ENCODE data around the gene CLSTN1. TPM values are rescaled to one million over a fixed set of nuclear protein-coding genes. Genes with fewer than 3 reads are reported as not detected.

Gene CLSTN1
- total RNA-seq, 1 experiment from 2014 or later, result 119 TPM

DNA sequence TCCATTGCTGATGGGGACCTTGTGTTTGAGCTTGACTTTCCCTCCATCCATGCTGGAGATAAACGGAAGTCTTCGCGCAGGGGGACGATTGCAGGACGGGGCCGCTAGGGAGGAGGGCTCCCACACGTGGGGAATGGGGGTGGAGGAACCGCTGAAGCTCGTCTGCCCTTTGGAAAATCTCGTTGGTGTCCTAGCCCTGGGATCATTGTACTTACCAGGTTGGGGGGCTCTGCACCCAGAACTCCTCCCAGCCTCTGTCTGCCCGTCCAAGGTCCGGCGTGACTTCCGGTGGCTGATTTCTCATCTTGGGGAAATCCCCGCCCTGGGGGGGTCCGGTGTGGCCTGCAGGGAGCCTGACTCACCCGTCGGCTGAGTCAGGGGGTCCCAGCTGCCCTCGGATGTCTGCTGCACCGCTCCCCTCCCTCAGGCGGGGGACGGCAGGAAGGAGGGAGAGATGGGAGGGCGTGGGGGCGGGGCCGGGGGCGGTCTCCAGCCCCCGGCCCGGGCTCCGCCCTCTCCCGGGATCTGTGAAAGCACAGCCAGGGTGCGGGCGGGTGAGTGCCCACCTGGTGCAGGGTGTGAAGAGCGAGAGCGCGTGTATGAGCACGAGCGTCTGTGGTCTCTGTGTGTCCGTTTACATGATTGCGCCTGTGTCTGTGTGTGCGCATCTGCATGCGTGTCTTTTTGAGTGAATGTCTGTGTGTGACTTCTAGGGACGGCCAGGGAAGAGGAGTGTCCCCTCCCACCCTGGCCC is 136.5 kb downstream of the CLSTN1 start (continued):
- no peak for TF ChIP-seq AFF4 (CRISPR knock-in tag; IDR thresholded peaks at IDR 0.05; ENCODE audit: borderline replicate concordance)
- TF ChIP-seq EMX1 (CRISPR knock-in tag; IDR thresholded peaks at IDR 0.05), result no peak
- TF ChIP-seq, protein P1, sequence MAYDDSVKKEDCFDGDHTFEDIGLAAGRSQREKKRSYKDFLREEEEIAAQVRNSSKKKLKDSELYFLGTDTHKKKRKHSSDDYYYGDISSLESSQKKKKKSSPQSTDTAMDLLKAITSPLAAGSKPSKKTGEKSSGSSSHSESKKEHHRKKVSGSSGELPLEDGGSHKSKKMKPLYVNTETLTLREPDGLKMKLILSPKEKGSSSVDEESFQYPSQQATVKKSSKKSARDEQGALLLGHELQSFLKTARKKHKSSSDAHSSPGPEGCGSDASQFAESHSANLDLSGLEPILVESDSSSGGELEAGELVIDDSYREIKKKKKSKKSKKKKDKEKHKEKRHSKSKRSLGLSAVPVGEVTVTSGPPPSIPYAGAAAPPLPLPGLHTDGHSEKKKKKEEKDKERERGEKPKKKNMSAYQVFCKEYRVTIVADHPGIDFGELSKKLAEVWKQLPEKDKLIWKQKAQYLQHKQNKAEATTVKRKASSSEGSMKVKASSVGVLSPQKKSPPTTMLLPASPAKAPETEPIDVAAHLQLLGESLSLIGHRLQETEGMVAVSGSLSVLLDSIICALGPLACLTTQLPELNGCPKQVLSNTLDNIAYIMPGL (CRISPR knock-in tag; IDR thresholded peaks at IDR 0.05), result peak; percentile 37; the same call in 1 of the 2 replicates
- no peak for TF ChIP-seq ZNF138 (CRISPR knock-in tag; conservative IDR thresholded peaks at IDR 0.05)
- no peak for TF ChIP-seq ZNF263 (CRISPR knock-in tag; IDR thresholded peaks at IDR 0.05; ENCODE audit: low read depth)
- TF ChIP-seq TEAD4 (CRISPR knock-in tag; IDR thresholded peaks at IDR 0.05), result no peak

DNA sequence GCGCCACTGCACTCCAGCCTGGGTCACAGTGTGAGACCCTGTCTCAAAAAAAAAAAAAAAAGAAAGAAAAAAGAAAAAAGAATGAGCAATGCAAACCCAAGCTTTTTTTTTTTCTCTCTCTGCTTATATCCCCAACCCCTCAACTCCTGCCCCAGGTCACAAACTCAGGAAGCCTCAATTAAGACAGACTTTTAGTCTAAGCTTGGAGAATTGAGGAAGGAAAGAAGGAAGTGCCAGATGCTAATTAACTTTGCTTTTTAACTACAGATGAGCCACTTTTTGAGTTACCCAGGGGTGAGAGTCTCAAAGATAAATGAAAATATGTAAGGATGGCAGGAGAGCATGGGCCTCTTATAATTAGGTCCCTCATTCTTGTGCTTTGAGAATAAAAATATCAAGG is 139.0 kb downstream of the CLSTN1 start:
- no peaks in the 10 kb centered on the region for H3K9me3 Mint-ChIP-seq
- TF ChIP-seq ETV6 (CRISPR knock-in tag; IDR thresholded peaks at IDR 0.05) (no peak), NR1H2 (CRISPR knock-in tag; IDR thresholded peaks at IDR 0.05) (no peak)
- TF ChIP-seq, protein P2, sequence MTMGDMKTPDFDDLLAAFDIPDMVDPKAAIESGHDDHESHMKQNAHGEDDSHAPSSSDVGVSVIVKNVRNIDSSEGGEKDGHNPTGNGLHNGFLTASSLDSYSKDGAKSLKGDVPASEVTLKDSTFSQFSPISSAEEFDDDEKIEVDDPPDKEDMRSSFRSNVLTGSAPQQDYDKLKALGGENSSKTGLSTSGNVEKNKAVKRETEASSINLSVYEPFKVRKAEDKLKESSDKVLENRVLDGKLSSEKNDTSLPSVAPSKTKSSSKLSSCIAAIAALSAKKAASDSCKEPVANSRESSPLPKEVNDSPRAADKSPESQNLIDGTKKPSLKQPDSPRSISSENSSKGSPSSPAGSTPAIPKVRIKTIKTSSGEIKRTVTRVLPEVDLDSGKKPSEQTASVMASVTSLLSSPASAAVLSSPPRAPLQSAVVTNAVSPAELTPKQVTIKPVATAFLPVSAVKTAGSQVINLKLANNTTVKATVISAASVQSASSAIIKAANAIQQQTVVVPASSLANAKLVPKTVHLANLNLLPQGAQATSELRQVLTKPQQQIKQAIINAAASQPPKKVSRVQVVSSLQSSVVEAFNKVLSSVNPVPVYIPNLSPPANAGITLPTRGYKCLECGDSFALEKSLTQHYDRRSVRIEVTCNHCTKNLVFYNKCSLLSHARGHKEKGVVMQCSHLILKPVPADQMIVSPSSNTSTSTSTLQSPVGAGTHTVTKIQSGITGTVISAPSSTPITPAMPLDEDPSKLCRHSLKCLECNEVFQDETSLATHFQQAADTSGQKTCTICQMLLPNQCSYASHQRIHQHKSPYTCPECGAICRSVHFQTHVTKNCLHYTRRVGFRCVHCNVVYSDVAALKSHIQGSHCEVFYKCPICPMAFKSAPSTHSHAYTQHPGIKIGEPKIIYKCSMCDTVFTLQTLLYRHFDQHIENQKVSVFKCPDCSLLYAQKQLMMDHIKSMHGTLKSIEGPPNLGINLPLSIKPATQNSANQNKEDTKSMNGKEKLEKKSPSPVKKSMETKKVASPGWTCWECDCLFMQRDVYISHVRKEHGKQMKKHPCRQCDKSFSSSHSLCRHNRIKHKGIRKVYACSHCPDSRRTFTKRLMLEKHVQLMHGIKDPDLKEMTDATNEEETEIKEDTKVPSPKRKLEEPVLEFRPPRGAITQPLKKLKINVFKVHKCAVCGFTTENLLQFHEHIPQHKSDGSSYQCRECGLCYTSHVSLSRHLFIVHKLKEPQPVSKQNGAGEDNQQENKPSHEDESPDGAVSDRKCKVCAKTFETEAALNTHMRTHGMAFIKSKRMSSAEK (CRISPR knock-in tag; IDR thresholded peaks at IDR 0.05; ENCODE audit: borderline replicate concordance), result no peak
- H3K4me1 Mint-ChIP-seq, result peaks cover 18% of the 10 kb centered on the region
- POLR2A ChIA-PET, result no interaction called here
- no peak for ATAC-seq
- no peak overlapping the region for H3K4me3 Mint-ChIP-seq
- no peaks in the 10 kb centered on the region; the same call in 1 of the 2 replicates for H3K36me3 Mint-ChIP-seq
- no peak overlapping the region for H3K27ac Mint-ChIP-seq
- no peak for DNase-seq (ENCODE audit: low spot score)
- CTCF ChIA-PET, result interaction anchor here (0.6 to 14.9 kb wide), 2 partner anchors 35 to 56 kb away, joined by 3 to 163 read pairs; no protein-coding TSS in a partner anchor
- H3K27me3 Mint-ChIP-seq (ENCODE audit: low read depth), result peaks cover 21% of the 10 kb centered on the region

GRCh38 chr1:9680828-9681227 is 142.9 kb downstream of the CLSTN1 start:
- no peak for ATAC-seq
- POLR2A ChIA-PET, result no interaction called here

More at GRCh38 chr1:9680828-9681227, 142.9 kb downstream of the CLSTN1 start:
- Mint-ChIP-seq H3K27ac (peak overlapping the region; percentile 57; the same call in 1 of the 2 replicates), H3K4me1 (peaks cover 7% of the 10 kb centered on the region), H3K36me3 (no peaks in the 10 kb centered on the region; the same call in 1 of the 2 replicates), H3K27me3 (ENCODE audit: low read depth) (no peaks in the 10 kb centered on the region), H3K4me3 (no peak overlapping the region), H3K9me3 (no peaks in the 10 kb centered on the region)
- DNase-seq (ENCODE audit: low spot score), result no peak
- TF ChIP-seq ZNF425 (CRISPR knock-in tag; conservative IDR thresholded peaks at IDR 0.05), result no peak
- CTCF ChIA-PET, result interaction anchor here (1.7 to 14.9 kb wide), 2 partner anchors 39 to 54 kb away, joined by 7 to 163 read pairs; no protein-coding TSS in a partner anchor
